DMS114 treated with DMSO at 0.1 percent for 48 hours (cell line): Measurements from ENCODE around the gene CNEP1R1.

Source experiments
- DNase-seq: peaks from one replicate; lab custom pipeline; 2025; ENCODE audit not compliant: unreplicated experiment; lab: John Stamatoyannopoulos, UW

Gene CNEP1R1

DNA sequence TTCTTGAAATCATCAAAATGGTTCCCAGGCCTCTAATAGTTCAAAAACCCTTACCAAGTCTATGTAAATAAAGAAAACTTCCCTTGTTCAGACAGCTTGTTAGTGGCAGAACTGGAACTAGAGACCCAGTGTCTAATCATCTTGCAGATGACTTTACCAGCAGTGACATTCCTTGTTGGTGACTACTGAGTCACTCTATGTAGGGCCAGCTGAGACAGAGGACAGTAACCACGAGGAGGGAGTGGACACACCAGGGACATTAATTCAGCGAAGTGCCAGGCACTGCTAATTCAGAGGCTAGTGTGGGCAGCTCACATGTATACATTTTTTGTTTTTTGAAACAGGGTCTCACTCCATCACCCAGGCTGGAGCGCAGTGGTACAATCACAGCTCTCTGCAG, 34.6 kb downstream of the CNEP1R1 start:
- DNase-seq = no peak

DNA sequence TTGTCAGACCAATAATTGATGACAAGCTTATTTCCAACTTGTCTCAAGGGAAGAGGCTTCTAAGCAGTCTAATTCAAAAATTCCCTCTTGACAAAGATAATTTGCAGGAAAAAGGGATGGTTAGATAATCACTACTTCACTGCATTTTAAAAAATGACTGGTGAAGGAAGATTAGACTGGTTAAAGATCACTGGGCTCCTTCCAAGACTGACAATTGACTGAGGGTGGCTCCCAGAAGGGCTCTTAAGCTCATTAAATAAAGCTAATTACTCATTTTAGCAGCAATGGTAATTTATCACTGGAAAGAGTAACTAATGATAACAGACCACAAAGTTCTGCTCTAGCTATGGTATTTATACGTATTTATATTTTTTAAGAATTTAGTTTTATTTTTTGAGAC, 36.3 kb downstream of the CNEP1R1 start:
- DNase-seq = no peak

DNA sequence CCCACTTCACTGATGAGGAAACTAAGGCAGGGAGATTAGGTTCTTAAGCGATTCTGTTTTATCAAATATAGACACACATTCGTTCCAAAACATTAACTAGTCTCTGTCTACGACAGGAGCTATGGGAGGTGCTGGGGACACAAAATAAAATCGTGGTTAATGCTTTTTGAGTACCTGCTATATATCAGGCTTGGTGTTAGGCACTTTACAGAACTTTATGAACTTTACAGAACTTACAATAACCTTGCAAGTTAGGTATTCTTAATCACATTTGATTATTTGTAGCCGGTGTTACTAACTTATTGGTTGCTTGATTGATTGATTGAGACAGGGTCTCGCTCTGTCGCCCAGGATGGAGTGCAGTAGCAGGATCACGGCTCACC, 40.2 kb downstream of the CNEP1R1 start:
- DNase-seq = no peak

DNA sequence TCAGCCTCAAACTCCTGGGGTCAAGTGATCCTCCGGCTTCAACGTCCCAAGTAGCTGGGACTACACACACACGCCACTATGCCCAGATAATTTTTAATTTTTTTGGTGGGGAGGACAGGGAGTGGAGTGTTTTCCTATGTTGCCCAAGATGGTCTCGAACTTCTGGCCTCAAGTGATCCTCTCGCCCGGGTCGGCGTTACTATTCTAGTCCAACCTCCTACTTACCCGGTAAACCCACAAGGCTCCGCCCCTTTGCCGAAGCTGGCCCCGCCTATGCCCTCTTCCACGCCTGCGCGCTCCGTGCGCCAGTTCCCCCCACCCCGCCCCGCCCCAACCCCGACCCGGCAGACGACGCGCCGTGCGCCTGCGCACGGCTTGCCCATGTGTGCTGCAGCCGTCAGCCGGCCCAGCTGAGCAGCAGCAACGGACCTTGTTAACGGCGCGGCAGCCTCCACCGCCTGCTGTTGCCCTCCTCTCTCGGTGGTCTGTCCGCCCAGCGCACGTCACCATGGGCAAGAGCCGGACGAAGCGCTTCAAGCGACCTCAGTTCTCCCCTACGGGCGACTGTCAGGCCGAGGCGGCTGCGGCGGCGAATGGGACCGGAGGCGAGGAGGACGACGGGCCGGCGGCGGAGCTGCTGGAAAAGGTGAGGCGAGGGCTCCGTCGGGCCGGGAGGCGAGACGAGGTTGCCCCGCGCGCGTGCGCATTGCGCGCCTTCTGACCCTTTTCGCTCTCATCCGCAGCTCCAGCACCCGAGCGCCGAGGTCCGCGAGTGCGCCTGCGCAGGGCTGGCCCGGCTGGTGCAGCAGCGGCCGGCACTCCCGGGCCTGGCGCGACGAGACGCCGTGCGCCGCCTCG, 40.8 kb downstream of the CNEP1R1 start, which contains the start of gene HEATR3:
HEATR3 (plus strand) TSS at position 347 of the 858 bp plus-strand sequence; CDS start at position 509, 162 bp downstream.
- peak; percentile 84 for DNase-seq

DNA sequence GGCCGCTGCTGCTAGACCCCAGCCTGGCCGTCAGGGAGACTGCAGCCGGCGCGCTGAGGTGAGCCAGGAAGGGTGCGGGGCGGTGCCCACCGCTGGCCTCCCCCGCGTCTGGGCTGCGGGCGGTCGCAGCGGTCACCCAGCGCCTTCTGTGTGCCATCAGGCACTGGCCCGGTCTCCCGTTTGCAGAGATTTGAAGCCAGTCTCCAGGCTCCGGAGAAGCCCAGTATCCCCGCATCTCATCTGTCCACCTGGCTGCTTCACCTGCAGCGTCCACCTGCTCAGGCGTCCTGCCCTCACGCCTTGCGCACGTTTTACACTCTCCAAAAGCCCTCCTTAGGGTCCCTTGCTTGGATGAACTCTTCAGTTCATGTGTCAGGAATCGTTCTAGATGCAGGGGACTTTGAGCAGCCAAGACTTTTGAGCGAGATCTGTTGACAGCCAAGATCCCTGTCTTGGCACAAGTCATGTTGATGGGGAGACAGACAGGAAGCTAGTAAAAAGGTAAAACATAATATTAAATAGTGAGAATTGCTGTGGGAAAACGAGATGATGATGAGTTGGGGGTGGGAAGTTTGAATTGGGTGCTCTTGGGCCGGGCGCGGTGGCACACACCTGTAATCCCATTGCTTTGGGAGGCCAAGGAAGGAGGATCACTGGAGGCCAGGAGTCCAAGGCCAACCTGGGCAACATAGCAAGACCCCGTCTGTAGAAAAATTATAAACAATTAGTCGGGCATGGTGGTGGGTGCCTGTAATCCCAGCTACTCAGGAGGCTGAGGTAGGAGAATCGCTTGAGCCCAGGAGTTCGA, 41.7 kb downstream of the CNEP1R1 start:
- no peak for DNase-seq

DNA sequence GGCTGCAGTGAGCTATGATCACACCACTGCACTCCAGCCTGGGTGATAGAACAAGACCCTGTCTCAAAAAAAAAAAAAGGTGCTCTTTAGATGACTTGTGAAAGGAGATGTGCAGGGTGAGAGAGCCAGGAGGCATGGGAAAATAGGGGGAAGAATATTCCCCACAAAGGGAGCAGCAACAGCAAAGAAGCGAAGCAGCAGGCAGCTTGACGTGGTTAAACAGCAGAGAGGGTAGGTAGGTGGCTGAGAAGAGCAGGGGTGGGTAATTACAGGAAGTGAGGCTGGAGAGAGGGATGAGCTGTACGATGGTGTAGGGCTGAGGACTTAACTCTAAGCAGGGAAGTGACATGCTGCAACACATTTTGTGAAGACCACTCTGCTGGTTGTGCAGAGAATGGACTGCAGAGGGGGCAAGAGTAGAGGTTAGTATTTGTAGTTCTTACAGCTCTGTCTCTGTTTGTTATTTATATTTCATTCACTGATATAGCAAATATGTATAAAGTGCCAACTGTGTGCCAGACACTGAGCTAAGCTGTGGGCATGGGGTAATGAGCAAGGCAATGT, 42.3 kb downstream of the CNEP1R1 start:
- DNase-seq = peak; percentile 30

DNA sequence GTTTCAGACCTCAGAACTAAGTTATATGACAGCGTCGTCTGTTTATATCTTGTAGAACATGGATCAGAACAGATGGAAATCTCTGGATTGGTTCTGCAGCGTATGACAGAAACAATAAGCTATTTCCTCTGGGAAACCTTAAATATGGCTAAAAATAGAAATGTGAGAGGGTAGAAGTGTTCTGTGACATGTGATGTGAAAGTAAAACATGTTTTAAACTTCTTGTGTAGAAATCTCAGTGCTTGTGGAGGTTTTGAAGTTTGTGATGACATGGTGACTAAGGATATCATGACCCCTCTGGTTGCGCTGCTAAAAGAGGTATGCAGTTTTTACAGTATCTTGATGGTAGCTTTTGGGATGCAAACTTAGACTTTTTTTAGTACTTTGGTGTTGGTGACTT, 43.5 kb downstream of the CNEP1R1 start:
- DNase-seq = no peak

DNA sequence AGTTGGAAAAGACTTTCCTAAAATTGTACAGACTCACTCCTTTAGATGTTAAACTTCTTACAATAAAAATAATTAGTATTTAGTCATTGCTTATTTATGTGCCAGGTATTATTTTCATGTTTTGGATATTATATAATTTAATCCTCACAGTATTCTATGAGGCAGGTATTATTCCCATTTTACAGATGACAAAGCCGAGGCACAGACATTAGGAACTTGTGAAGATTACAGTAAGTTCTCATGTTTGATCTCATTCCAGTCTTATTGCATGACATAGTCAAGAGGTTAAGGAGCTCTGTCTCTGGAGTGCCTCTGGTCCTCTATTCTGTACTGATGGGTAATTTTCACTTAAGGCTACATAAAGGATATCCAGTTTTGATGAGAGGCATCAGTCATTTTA, 44.0 kb downstream of the CNEP1R1 start:
- DNase-seq = no peak

DNA sequence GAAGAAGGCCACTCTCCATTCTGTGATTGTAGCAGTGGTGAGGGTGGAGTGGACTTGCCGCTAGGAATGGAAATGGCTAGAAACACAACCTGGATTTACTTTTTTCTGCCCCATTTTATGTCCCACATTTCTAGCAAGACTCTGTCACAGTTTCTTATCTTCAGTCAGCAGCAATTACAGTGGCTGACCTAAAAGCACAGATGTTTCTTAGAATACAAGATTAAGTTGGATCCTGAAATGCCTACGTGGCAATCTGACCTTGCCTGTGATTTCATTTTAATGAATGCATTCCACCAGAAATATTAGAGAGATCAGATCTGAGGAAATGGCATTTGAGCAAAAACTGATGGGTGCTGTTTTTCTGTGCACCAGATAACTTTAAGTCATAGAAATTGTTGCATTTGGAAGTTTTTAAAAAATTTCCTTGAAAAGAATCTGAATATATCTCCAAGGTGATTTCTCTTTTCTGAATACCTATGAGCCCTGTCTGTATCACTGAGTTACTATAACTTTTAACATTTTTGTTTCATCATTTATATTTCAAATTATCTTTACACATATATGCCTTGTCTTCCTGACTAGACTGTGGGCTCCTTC, 46.1 kb downstream of the CNEP1R1 start:
- DNase-seq = no peak

DNA sequence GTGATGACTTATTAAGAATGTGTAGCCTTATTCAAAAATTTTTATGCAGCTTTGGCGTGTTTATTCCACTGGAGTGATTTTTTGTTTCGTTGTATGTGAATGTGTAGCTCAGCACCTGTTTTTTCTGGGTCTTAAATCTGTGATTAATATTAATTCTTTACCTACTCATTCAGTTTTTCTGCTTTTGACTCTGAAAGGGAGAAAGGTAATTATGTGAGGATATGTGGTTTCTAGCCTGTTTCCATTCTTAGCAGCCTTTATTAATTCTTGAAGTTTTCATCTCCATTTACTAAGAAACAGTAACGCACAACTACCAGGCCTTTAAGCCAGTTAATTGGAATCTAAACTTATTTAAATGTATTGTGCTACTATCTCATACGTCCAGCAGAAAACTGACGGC, 47.7 kb downstream of the CNEP1R1 start:
- DNase-seq = no peak

DNA sequence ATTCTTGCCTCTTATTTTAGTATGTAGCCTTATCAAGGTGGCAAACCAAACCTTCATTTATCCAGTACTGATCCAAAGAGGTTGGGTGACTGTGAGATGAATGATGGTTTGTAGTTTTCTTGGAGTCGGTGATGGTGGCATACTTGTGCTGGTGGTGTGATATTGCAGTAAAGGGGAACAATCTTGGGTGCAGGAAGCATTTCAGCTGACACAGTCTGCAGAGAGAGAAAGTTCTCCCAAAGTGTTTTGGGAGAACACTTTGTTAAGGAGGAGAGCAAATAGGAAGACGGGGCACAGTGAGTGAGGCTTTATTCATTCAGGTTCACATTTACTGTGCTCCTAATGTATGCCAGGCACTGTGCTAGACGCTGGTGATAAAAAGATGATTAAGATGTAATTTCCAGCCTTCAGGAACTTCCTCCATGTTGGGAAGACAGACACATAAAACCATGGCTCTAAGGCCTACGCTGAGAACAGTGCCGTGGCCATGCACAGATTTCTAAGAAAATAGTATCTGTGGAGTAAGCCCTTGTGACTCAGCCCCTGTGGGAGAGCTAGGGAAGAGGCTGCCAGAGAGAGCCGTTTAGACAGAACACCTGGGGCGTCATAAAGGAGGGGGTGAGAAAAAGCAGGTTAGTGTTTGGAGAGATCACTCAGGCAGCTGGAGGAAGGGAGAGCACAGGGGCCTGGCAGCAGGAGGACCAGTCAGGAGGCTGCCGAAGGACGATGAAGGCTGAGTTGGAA, 54.5 kb downstream of the CNEP1R1 start:
- no peak for DNase-seq

DNA sequence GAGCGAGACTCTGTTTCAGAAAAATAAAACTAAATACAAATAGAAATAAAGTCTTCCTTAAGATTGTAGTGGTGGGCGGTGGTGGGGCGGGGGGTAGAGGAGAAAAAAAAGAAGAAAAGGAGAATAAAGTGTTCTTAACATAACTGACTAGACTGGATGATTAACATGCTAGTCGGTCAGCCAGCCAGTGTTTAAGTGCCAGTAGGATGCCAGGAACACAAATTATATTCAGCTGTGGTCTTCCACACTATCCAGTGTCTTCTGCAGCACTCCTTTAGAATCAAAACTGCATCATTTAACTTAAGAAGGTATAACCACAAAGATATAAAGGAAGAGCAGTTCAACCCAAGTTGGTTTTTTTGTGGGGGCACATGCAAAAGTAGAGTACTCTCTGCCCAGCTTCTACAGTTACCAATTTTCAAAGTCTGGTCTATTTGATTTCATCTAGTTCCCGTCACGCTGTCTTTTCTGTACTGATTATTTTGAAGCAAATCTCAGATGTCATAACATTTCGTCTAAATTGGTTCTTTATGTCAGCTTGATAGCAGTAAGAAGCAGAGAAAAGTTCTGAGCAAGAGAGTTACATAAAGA, 56.5 kb downstream of the CNEP1R1 start:
- DNase-seq = no peak

DNA sequence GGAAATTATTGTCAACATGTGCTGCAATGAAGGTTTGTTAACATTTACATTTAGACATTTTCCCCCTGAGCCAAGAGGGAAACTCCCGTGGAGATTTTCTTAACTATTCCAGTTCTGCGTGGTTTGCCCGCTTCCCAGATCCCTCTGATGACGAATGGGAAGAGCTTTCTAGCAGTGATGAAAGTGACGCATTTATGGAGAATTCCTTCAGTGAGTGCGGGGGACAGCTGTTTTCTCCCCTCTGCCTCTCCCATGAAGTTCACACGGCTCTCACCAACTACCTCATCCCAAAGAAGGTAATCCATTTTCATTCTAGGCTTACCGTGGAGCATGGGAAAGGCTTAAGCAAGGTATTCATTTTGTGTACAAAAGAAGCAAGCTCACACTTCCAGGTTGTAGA, 59.0 kb downstream of the CNEP1R1 start:
- no peak for DNase-seq

DNA sequence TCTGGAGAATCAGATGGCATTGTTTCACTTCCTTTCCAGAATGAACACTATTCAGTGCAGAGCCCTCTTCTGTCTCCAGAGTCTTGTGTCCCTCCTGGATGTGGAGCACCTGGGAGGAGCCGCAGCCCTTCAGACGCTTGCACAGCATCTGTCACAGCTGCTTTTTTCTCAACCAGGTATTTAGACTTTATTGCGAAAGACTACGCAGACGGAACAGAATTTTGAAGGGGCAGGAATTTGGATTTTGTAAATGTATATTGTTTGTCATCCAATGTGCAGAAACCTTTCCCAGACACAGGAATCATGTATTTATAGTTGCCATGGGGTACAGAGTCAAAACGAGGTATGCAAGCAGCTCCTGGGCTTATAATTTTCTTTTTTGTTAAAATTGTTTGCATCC, 61.2 kb downstream of the CNEP1R1 start:
- DNase-seq = no peak
